ENCODE results near the gene MZT1.

The MZT1 gene

GRCh38 chr13:72680353-72680752, 47.1 kb downstream of the MZT1 start:
- DNase-seq (ENCODE audit: low spot score): no peak

DNA sequence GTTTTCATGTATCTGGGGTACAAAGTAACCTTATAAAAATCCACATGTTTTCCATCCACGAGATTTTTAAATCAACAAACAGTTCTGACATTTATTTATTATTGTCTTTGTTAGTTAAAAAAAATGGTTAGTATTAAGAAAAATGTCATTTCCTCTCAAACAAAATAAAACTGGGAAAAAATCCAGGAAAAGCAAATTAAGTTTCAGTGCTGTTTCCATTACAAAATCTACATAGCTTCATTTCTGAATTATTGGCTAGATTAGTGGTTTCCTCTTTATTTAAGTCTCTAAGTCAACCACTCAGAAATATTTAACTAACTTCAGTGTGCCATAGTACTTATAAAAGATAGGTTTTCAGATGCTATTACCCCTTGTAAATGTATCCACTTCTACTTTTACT, 49.1 kb downstream of the MZT1 start:
- DNase-seq (ENCODE audit: low spot score): no peak

DNA sequence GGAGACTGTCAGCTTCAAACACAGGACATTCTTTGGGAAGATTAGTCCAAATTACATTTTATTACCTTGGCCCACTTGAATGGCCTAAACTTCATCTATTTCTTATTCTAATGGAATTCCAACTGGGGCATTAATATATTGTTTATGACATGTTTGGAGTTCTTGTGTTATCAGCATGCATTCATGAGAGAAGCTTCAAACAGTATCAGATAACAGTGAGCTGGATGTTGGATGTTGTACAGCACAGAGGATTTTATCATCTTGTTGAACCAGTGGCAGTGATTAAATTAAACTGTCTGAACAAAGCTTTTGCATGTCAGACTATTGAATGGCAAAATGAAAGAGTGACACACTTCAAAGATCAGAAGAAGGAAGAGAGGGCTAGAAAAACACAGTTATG, 50.0 kb downstream of the MZT1 start:
- DNase-seq (ENCODE audit: low spot score): no peak

- no peak for DNase-seq (ENCODE audit: low spot score)
These were observed 61.0 kb downstream of the MZT1 start for GRCh38 chr13:72666391-72666790.

GRCh38 chr13:72662548-72662947, 64.9 kb downstream of the MZT1 start:
- no peak for DNase-seq (ENCODE audit: low spot score)

Data from AG08396 (cell line).